ENCODE measurements around the gene PURA.
"Not testable (repeated sequence)": the region's sequence is repeated elsewhere in the genome, so short reads cannot be mapped to it uniquely, and the experiment has no call there.

Gene PURA

GRCh38 chr5:140153905-140154304 is 40.0 kb downstream of the PURA start:
- Histone ChIP-seq H3K27ac (ENCODE audit: low read depth, low read length) (no peak overlapping the region), H3K36me3 (ENCODE audit: control insufficient read depth in 5 of 5, insufficient read depth in 5 of 5, low read length in 5 of 5) (no peaks in the 10 kb centered on the region), H3K4me3 (ENCODE audit: low read depth in 1 of 5, low read length in 5 of 5) (no peak overlapping the region), H3K9me3 (ENCODE audit: control insufficient read depth in 5 of 5, low read length in 5 of 5) (no peaks in the 10 kb centered on the region), H3K4me1 (ENCODE audit: control insufficient read depth in 5 of 5, insufficient read depth in 5 of 5, low read length in 5 of 5) (peaks cover 4 to 35% (median 20%) of the 10 kb centered on the region in 5 donors), H3K9ac (ENCODE audit: low read length in 5 of 5) (no peak overlapping the region), H3K27me3 (ENCODE audit: control insufficient read depth in 5 of 5, insufficient read depth in 4 of 5, low read length in 5 of 5) (no peaks in the 10 kb centered on the region)

- H3K4me3 ChIP-seq (ENCODE audit: low read depth in 1 of 5, low read length in 5 of 5); H3K9ac ChIP-seq (ENCODE audit: low read length in 5 of 5); H3K9me3 ChIP-seq (ENCODE audit: control insufficient read depth in 5 of 5, low read length in 5 of 5); H3K36me3 ChIP-seq (ENCODE audit: control insufficient read depth in 5 of 5, insufficient read depth in 5 of 5, low read length in 5 of 5); H3K27me3 ChIP-seq (ENCODE audit: control insufficient read depth in 5 of 5, insufficient read depth in 4 of 5, low read length in 5 of 5); H3K27ac ChIP-seq (ENCODE audit: low read depth, low read length): not testable (repeated sequence)
- H3K4me1 ChIP-seq (ENCODE audit: control insufficient read depth in 5 of 5, insufficient read depth in 5 of 5, low read length in 5 of 5) = peaks cover 4 to 35% (median 20%) of the 10 kb centered on the region in 5 donors
Measured at GRCh38 chr5:140154710-140155381, 40.9 kb downstream of the PURA start.

- peak overlapping the region; percentile 46 to 65 (median 50) for H3K4me3 ChIP-seq (ENCODE audit: low read depth in 1 of 5, low read length in 5 of 5)
- peak overlapping the region; percentile 24 for H3K27ac ChIP-seq (ENCODE audit: low read depth, low read length)
- peaks cover 4 to 35% (median 20%) of the 10 kb centered on the region in 5 donors for H3K4me1 ChIP-seq (ENCODE audit: control insufficient read depth in 5 of 5, insufficient read depth in 5 of 5, low read length in 5 of 5)
- no peaks in the 10 kb centered on the region for H3K9me3 ChIP-seq (ENCODE audit: control insufficient read depth in 5 of 5, low read length in 5 of 5)
- H3K9ac ChIP-seq (ENCODE audit: low read length in 5 of 5) = peak overlapping the region in 3 of 5 donors; percentile 2 to 56 (median 32)
- H3K27me3 ChIP-seq (ENCODE audit: control insufficient read depth in 5 of 5, insufficient read depth in 4 of 5, low read length in 5 of 5) = no peaks in the 10 kb centered on the region
- no peaks in the 10 kb centered on the region for H3K36me3 ChIP-seq (ENCODE audit: control insufficient read depth in 5 of 5, insufficient read depth in 5 of 5, low read length in 5 of 5)
Measured at GRCh38 chr5:140157032-140157781, 43.3 kb downstream of the PURA start.

- Histone ChIP-seq H3K27me3 (ENCODE audit: control insufficient read depth in 5 of 5, insufficient read depth in 4 of 5, low read length in 5 of 5) (no peaks in the 10 kb centered on the region), H3K4me3 (ENCODE audit: low read depth in 1 of 5, low read length in 5 of 5) (no peak overlapping the region), H3K4me1 (ENCODE audit: control insufficient read depth in 5 of 5, insufficient read depth in 5 of 5, low read length in 5 of 5) (peaks cover 4 to 24% (median 9%) of the 10 kb centered on the region in 5 donors), H3K36me3 (ENCODE audit: control insufficient read depth in 5 of 5, insufficient read depth in 5 of 5, low read length in 5 of 5) (no peaks in the 10 kb centered on the region), H3K9me3 (ENCODE audit: control insufficient read depth in 5 of 5, low read length in 5 of 5) (no peaks in the 10 kb centered on the region), H3K9ac (ENCODE audit: low read length in 5 of 5) (no peak overlapping the region), H3K27ac (ENCODE audit: low read depth, low read length) (no peak overlapping the region)
Measured at GRCh38 chr5:140159014-140159927, 45.4 kb downstream of the PURA start.

GRCh38 chr5:140162275-140162674 is 48.4 kb downstream of the PURA start:
- Histone ChIP-seq H3K27ac (ENCODE audit: low read depth, low read length) (no peak overlapping the region), H3K9me3 (ENCODE audit: control insufficient read depth in 5 of 5, low read length in 5 of 5) (no peaks in the 10 kb centered on the region), H3K9ac (ENCODE audit: low read length in 5 of 5) (no peak overlapping the region), H3K4me1 (ENCODE audit: control insufficient read depth in 5 of 5, insufficient read depth in 5 of 5, low read length in 5 of 5) (peaks cover 2 to 20% (median 11%) of the 10 kb centered on the region in 5 donors), H3K36me3 (ENCODE audit: control insufficient read depth in 5 of 5, insufficient read depth in 5 of 5, low read length in 5 of 5) (no peaks in the 10 kb centered on the region), H3K4me3 (ENCODE audit: low read depth in 1 of 5, low read length in 5 of 5) (no peak overlapping the region), H3K27me3 (ENCODE audit: control insufficient read depth in 5 of 5, insufficient read depth in 4 of 5, low read length in 5 of 5) (no peaks in the 10 kb centered on the region)

- Histone ChIP-seq H3K9ac (ENCODE audit: low read length in 5 of 5) (no peak overlapping the region), H3K4me3 (ENCODE audit: low read depth in 1 of 5, low read length in 5 of 5) (no peak overlapping the region), H3K4me1 (ENCODE audit: control insufficient read depth in 5 of 5, insufficient read depth in 5 of 5, low read length in 5 of 5) (peaks cover 2 to 16% (median 8%) of the 10 kb centered on the region in 5 donors), H3K36me3 (ENCODE audit: control insufficient read depth in 5 of 5, insufficient read depth in 5 of 5, low read length in 5 of 5) (no peaks in the 10 kb centered on the region), H3K27me3 (ENCODE audit: control insufficient read depth in 5 of 5, insufficient read depth in 4 of 5, low read length in 5 of 5) (no peaks in the 10 kb centered on the region), H3K9me3 (ENCODE audit: control insufficient read depth in 5 of 5, low read length in 5 of 5) (no peaks in the 10 kb centered on the region), H3K27ac (ENCODE audit: low read depth, low read length) (no peak overlapping the region)
Measured at GRCh38 chr5:140162781-140163180, 48.9 kb downstream of the PURA start.

- H3K4me3 ChIP-seq (ENCODE audit: low read depth in 1 of 5, low read length in 5 of 5) = no peak overlapping the region
- H3K9ac ChIP-seq (ENCODE audit: low read length in 5 of 5) = no peak overlapping the region
- no peaks in the 10 kb centered on the region for H3K9me3 ChIP-seq (ENCODE audit: control insufficient read depth in 5 of 5, low read length in 5 of 5)
- no peaks in the 10 kb centered on the region for H3K27me3 ChIP-seq (ENCODE audit: control insufficient read depth in 5 of 5, insufficient read depth in 4 of 5, low read length in 5 of 5)
- peaks cover 2 to 16% (median 8%) of the 10 kb centered on the region in 5 donors for H3K4me1 ChIP-seq (ENCODE audit: control insufficient read depth in 5 of 5, insufficient read depth in 5 of 5, low read length in 5 of 5)
- H3K27ac ChIP-seq (ENCODE audit: low read depth, low read length) = no peak overlapping the region
- H3K36me3 ChIP-seq (ENCODE audit: control insufficient read depth in 5 of 5, insufficient read depth in 5 of 5, low read length in 5 of 5) = no peaks in the 10 kb centered on the region
Measured at GRCh38 chr5:140165101-140165922, 51.4 kb downstream of the PURA start.

- Histone ChIP-seq H3K9me3 (ENCODE audit: control insufficient read depth in 5 of 5, low read length in 5 of 5) (no peaks in the 10 kb centered on the region), H3K36me3 (ENCODE audit: control insufficient read depth in 5 of 5, insufficient read depth in 5 of 5, low read length in 5 of 5) (no peaks in the 10 kb centered on the region), H3K27ac (ENCODE audit: low read depth, low read length) (no peak overlapping the region), H3K4me3 (ENCODE audit: low read depth in 1 of 5, low read length in 5 of 5) (no peak overlapping the region), H3K27me3 (ENCODE audit: control insufficient read depth in 5 of 5, insufficient read depth in 4 of 5, low read length in 5 of 5) (no peaks in the 10 kb centered on the region), H3K4me1 (ENCODE audit: control insufficient read depth in 5 of 5, insufficient read depth in 5 of 5, low read length in 5 of 5) (peaks cover 2 to 16% (median 8%) of the 10 kb centered on the region in 5 donors), H3K9ac (ENCODE audit: low read length in 5 of 5) (no peak overlapping the region)
Measured at GRCh38 chr5:140165923-140166270, 52.0 kb downstream of the PURA start.

GRCh38 chr5:140166911-140167310 is 53.0 kb downstream of the PURA start:
- peaks cover 2 to 16% (median 8%) of the 10 kb centered on the region in 5 donors for H3K4me1 ChIP-seq (ENCODE audit: control insufficient read depth in 5 of 5, insufficient read depth in 5 of 5, low read length in 5 of 5)
- no peaks in the 10 kb centered on the region for H3K27me3 ChIP-seq (ENCODE audit: control insufficient read depth in 5 of 5, insufficient read depth in 4 of 5, low read length in 5 of 5)
- H3K27ac ChIP-seq (ENCODE audit: low read depth, low read length) = no peak overlapping the region
- no peaks in the 10 kb centered on the region for H3K9me3 ChIP-seq (ENCODE audit: control insufficient read depth in 5 of 5, low read length in 5 of 5)
- H3K36me3 ChIP-seq (ENCODE audit: control insufficient read depth in 5 of 5, insufficient read depth in 5 of 5, low read length in 5 of 5) = no peaks in the 10 kb centered on the region
- no peak overlapping the region for H3K9ac ChIP-seq (ENCODE audit: low read length in 5 of 5)
- H3K4me3 ChIP-seq (ENCODE audit: low read depth in 1 of 5, low read length in 5 of 5) = no peak overlapping the region
